Measurements from ENCODE around the gene CDON. TPM values are rescaled to one million over a fixed set of nuclear protein-coding genes. Genes with fewer than 3 reads are reported as not detected.

CDON gene
- total RNA-seq, 1 experiment from 2014 or later, result 17.2 TPM

GRCh38 chr11:126054408-126054807, 8.3 kb downstream of the CDON start:
- no peak for TF ChIP-seq CTCF (conservative IDR thresholded peaks at IDR 0.05)
- Histone ChIP-seq H4K8ac (replicated peaks; ENCODE audit: insufficient read length, low read depth, low read length) (no peak overlapping the region), H3K4me2 (ENCODE audit: insufficient read depth, insufficient read length, low read length) (no peak overlapping the region), H4K91ac (ENCODE audit: insufficient read length, low read depth, low read length) (no peak overlapping the region), H3K23ac (ENCODE audit: insufficient read length, low read depth, low read length) (no peak overlapping the region), H2BK20ac (ENCODE audit: low read depth, low read length, poor library complexity, severe bottlenecking) (no peak overlapping the region), H3K56ac (ENCODE audit: insufficient read length, low read depth, low read length) (no peak overlapping the region), H3K27ac (ENCODE audit: insufficient read length, low read depth, low read length) (no peak overlapping the region), H2BK12ac (ENCODE audit: insufficient read length, low read depth, low read length) (no peak overlapping the region), H4K20me1 (ENCODE audit: control insufficient read depth, insufficient read depth, insufficient read length) (no peaks in the 10 kb centered on the region), H3K4ac (ENCODE audit: low read depth, low read length) (no peak overlapping the region), H3K14ac (ENCODE audit: insufficient read depth, low read length) (no peak overlapping the region), H4K5ac (ENCODE audit: insufficient read length, low read depth, low read length) (no peak overlapping the region), H3K79me1 (ENCODE audit: insufficient read depth, low read depth, low read length, poor library complexity, severe bottlenecking) (no peaks in the 10 kb centered on the region), H3K9me3 (ENCODE audit: control insufficient read depth, low read depth, low read length) (no peaks in the 10 kb centered on the region), H3K9ac (ENCODE audit: extremely low read depth, insufficient read length, low read length) (no peak overlapping the region), H3K23me2 (ENCODE audit: insufficient read length, low read depth, low read length, poor library complexity, severe bottlenecking) (no peaks in the 10 kb centered on the region), H2AFZ (ENCODE audit: low read length) (no peak overlapping the region), H2AK5ac (ENCODE audit: insufficient read length, low read length) (no peak overlapping the region), H3K18ac (ENCODE audit: insufficient read length, low read depth, low read length) (no peak overlapping the region), H2BK5ac (ENCODE audit: insufficient read length, low read length) (no peak overlapping the region), H2BK15ac (ENCODE audit: low read depth, low read length) (no peak overlapping the region), H3K79me2 (ENCODE audit: insufficient read depth, low read length) (0 out of 2 replicates have a peak, but pooled peaks cover 1% of the 10 kb centered on the region), H2BK120ac (ENCODE audit: low read depth, low read length, poor library complexity, severe bottlenecking) (no peak overlapping the region), H3K27me3 (ENCODE audit: insufficient read depth, low read length) (no peaks in the 10 kb centered on the region), H3T11ph (ENCODE audit: low read length) (no peak overlapping the region), H3K4me1 (ENCODE audit: insufficient read depth, low read length) (0 out of 2 replicates have a peak, but pooled peaks cover 2% of the 10 kb centered on the region)
- no peak overlapping the region for H3K27ac Mint-ChIP-seq
- no peak for DNase-seq
- H3K27me3 Mint-ChIP-seq (ENCODE audit: low read depth), result no peaks in the 10 kb centered on the region
- peaks cover 4 to 16% of the 10 kb centered on the region in 2 experiments for H3K4me1 Mint-ChIP-seq
- no peaks in the 10 kb centered on the region for H3K36me3 Mint-ChIP-seq (ENCODE audit: insufficient read depth in 1 of 3, low read depth in 3 of 3)
- no peaks in the 10 kb centered on the region for H3K9me3 Mint-ChIP-seq
- WGBS (ENCODE audit: extremely low coverage, insufficient read length, low lambda C conversion rate), result no CpG with 5 or more reads among the region's 5 CpGs
- no peak overlapping the region for H3K4me3 Mint-ChIP-seq

Data from H9 (cell line).